Measurements from ENCODE around the gene RAP1B.
"Not testable (repeated sequence)": the region's sequence is repeated elsewhere in the genome, so short reads cannot be mapped to it uniquely, and the experiment has no call there.

RAP1B gene

DNA sequence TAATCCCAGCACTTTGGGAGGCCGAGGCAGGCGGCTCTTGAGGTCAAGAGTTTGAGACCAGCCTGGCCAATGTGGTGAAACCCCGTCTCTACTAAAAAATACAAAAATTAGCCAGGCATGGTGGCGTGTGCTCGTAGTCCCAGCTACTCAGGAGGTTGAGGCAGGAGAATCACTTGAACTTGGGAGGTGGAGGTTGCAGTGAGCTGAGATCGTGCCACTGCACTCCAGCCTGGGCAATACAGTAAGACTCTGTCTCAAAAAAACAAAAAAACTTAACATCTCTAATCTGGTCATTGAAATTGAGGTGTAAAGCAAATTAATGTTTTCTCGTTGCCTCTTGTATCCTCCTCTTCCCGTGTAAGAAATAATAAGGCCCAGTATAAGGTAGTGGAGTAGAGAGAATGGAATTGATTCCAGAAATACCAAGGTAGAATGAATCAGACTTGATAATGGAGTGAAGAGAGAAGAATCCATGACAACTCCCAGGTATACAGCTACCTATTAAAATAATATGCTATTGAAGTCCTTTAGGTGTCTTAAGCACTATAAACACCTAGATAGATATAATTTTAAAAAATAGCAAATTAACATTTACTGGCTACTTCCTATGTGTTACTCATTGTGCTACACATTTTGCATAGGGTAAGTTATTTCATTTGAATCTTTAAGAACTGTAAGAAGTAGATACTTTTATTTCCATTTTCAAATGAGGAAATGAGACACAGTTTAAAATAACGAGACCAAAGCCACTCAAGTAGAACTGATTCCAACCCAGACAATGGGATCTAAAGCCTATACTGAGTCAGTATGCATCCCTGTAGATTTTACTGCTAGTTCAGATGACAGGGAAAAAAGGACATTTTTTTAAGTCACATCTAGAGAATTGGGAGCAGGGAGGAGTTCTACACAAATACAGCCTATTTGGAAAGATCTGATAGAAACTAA is 23.2 kb downstream of the RAP1B start:
- DNase-seq (ENCODE audit: low spot score), result no peak

GRCh38 chr12:68636268-68636667 is 25.6 kb downstream of the RAP1B start:
- no peak for DNase-seq (ENCODE audit: low spot score)

GRCh38 chr12:68637439-68637838 is 26.7 kb downstream of the RAP1B start:
- not testable (repeated sequence) for DNase-seq (ENCODE audit: low spot score)

GRCh38 chr12:68638171-68638570 is 27.5 kb downstream of the RAP1B start:
- no peak for DNase-seq (ENCODE audit: low spot score)

GRCh38 chr12:68638721-68639395 is 28.2 kb downstream of the RAP1B start:
- no peak for DNase-seq (ENCODE audit: low spot score)

DNA sequence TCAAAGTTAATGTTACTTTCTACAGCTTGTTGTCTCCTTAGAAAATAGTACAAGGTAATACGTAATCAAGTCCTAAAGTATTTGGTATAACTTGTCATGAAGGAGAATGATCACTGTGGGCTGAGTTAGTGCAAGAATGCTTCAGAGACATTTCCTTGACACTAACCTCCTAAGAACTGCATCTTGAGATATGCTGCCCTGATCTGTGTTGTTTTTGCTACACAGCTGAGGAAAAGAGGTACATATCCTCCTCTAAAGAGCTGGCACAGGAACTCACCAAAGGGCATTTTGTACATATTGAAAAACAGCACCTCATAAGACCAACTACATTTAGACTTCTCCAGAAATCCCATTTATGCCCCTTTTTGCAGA is 28.7 kb downstream of the RAP1B start:
- DNase-seq (ENCODE audit: low spot score), result no peak

DNA sequence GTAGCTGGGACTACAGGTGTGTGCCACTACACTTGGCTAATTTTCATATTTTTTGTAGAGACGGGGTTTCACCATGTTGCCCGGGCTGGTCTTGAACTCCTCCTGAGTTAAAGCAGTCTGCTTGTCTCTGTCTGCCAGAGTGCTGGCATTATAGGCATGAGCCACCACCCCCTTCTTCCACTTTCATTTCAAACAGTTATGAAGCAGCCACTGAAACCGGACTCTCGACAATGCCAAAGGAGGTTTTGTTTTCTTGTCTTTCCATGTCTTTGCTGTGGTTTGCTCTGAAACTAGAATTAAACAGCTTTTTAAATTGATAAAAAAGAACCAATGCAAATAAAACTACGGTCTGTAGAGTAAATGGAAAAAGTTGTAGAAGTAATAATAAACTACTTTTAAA is 30.4 kb downstream of the RAP1B start:
- no peak for DNase-seq (ENCODE audit: low spot score)

GRCh38 chr12:68646484-68646883 is 35.8 kb downstream of the RAP1B start:
- no peak for DNase-seq (ENCODE audit: low spot score)

DNA sequence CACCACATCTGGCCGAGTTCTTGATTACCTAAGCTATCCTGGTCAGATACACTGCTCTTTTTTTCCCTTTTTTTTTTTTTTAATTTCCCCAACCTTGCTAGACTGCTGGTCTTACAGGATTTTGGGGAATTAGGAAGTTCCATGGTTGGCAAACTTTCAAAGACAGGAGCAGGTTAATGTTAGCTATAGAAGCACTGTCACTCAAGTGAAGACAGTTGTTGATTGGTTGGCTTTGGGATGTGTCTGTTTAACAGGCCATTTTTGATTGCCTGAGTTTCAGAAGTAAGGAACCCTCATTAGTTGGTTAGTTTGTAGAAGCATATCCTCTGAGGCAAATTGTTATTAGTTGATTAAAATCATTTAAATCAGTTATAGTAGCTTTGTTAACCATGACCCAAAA is 36.8 kb downstream of the RAP1B start:
- no peak for DNase-seq (ENCODE audit: low spot score)

GRCh38 chr12:68648179-68648578 is 37.5 kb downstream of the RAP1B start:
- DNase-seq (ENCODE audit: low spot score), result no peak

DNA sequence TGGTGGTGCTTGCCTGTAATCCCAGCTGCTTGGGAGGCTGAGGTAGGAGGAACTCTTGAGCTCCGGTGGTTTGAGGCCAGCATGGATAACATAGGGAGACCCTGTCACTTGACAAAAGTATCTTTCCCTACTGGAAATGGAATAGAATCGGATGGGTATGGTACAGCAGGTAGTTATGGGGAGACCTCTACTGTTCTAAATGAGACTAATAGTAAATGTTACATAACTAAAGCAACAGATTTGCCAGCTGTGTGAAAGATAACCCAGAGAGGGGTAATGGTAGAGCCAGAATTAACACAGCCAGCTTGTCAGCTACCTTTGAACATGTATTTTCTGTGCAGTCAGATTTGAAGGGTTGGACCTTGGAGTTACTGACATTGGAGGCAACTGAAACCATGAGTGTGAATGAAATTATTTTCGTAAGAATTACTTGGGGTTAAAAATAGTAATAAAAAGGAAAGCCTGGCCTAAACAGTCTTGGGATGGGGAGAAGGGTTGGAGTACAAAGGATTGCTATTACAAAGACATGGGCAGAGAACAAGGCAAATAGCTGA is 54.4 kb downstream of the RAP1B start:
- peak; percentile 20 for DNase-seq (ENCODE audit: low spot score)

GRCh38 chr12:68667291-68667690 is 56.6 kb downstream of the RAP1B start:
- DNase-seq (ENCODE audit: low spot score), result no peak

DNA sequence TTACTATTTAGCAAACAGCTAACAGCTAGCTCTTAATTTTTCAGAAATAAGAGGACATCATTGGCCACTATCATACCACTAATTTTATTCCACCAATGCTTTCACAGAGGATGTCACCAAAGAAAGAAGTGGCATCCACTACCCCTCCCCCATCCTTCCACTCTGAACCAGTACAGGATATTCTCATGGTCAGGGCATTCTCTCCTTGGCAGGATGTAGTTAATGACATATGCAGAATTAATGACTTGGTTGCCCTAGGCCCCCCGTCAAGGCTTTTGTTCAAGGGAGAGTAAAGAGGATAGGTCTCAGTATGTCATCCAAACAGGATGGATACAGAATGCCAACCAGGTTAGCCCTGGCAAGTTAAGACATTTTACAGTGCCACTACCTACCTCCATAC is 57.2 kb downstream of the RAP1B start:
- no peak for DNase-seq (ENCODE audit: low spot score)

DNA sequence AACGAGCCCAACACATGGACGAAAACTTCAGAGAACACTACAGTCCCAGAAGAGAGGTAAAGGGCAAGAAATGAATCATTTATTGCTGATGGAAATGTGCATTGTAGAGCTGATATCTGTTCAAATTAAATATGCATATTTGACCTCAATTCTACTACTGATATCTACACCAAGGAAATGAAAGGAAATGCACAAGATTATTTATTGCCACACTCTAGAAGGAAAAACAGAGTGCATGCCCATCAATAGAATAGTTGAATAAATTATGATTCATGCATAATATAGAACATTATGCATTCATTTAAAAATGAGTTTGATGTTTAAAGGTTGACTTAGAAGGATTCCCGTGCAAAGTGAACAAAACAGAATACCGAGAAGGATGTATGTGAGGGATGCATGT is 60.5 kb downstream of the RAP1B start:
- DNase-seq (ENCODE audit: low spot score), result no peak

GRCh38 chr12:68673788-68674187 is 63.1 kb downstream of the RAP1B start:
- DNase-seq (ENCODE audit: low spot score), result no peak

- DNase-seq (ENCODE audit: low spot score), result no peak
Measured at GRCh38 chr12:68674376-68674775, 63.7 kb downstream of the RAP1B start.

DNA sequence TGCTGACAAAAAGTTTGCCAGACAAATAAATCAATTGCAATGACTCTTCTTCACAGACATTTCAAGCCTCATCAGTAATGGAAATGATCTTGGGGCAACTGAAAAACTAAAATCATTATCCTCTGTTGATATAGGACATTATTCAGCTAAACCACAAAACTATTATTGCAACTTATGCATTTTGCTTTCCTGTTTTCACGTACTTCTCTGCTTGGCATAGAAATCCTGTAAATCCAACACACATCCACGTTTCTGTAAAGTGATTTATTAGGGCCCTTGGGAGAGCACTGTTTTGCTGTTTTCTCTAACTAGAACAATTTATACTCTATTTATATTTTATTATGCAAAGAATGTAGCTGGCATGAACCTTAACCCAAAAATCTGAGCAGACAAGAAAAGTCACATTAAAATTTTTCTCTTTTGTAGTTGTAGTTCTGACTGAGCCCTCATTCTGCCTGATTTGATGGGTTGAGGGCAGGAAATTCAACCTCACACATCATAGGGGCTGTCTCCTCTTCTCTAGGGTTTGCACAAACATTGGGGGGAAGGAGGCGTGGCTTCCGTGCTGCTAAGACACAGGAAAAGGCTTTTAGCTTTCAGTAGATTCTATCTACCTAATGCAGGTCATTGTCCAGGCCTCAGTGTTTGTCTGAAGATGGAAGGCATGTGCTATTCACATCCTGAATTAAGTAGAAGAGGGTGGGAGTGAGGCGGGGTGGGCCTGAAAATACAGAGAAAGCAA is 64.6 kb downstream of the RAP1B start:
- DNase-seq (ENCODE audit: low spot score), result no peak

GRCh38 chr12:68676854-68677253 is 66.2 kb downstream of the RAP1B start:
- DNase-seq (ENCODE audit: low spot score), result not testable (repeated sequence)

GRCh38 chr12:68686262-68686594 is 75.5 kb downstream of the RAP1B start:
- no peak for DNase-seq (ENCODE audit: low spot score)

GRCh38 chr12:68686595-68687521 is 76.2 kb downstream of the RAP1B start, which contains the start of gene NUP107:
TSS of gene NUP107 (plus strand) at chr12:68686978. CDS start at chr12:68687066, 88 bp downstream.
- peak; percentile 90 for DNase-seq (ENCODE audit: low spot score)

DNA sequence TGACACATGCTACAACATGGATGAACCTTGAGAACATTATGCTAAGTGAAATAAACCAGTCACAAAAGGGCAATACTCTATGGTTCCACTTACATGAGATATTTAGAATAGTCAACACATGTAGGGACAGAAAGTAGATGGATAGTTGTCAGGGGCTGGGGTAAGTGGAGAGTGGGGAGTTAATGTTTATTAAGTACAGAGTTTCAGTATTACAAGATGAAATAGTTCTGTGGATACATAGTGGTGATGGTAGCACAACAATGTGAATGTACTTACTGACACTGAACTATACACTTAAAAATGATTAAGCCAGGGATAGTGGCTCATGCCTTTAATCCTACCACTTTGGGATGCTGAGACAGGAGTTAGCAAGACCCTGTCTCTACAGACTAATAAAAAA is 84.8 kb downstream of the RAP1B start:
- no peak for DNase-seq (ENCODE audit: low spot score)

Measured in HuH-7 (cell line).